Astrocyte (in vitro differentiated cells and primary cell): ENCODE results near the gene COL9A3. TPM values are rescaled to one million over a fixed set of nuclear protein-coding genes. Genes with fewer than 3 reads are reported as not detected.

Experiments used
- DNase-seq: peaks from one replicate; pipeline ENCODE4 v3.0.0-alpha.2; 2010; ENCODE audit warnings: low read depth
- FAIRE-seq: peaks from 2 replicates; lab custom pipeline; 2011; peaks lifted over from hg19 to GRCh38; lab: Jason Lieb, UNC
- H2AFZ ChIP-seq: 2 replicates; pipeline ENCODE4 v1.6.0; 2012; ENCODE audit warnings: low read depth, low read length, inconsistent platforms
- H3K27ac ChIP-seq: 2 replicates; pipeline ENCODE4 v1.5.1; 2011; ENCODE audit warnings: low read depth, low read length, inconsistent platforms
- H3K27me3 ChIP-seq: 2 replicates; pipeline ENCODE4 v1.6.0; 2011; ENCODE audit warnings: low read length, inconsistent platforms; ENCODE audit not compliant: insufficient read depth
- H3K36me3 ChIP-seq: 2 replicates; pipeline ENCODE4 v1.5.1; 2011; ENCODE audit warnings: low read length, inconsistent platforms; ENCODE audit not compliant: insufficient read depth
- H3K4me1 ChIP-seq: 2 replicates; pipeline ENCODE4 v1.5.1; 2011; ENCODE audit warnings: low read length, inconsistent platforms; ENCODE audit not compliant: insufficient read depth
- H3K4me2 ChIP-seq: 2 replicates; pipeline ENCODE4 v1.6.0; 2012; ENCODE audit warnings: low read length, inconsistent platforms
- H3K4me3 ChIP-seq: 2 replicates; pipeline ENCODE4 v1.5.1; 2011; ENCODE audit warnings: low read depth, mild to moderate bottlenecking, low read length, inconsistent platforms; ENCODE audit not compliant: insufficient read depth
- H3K79me2 ChIP-seq: 2 replicates; pipeline ENCODE4 v1.6.0; 2012; ENCODE audit warnings: mild to moderate bottlenecking, low read length, inconsistent platforms; ENCODE audit not compliant: insufficient read depth
- H3K9ac ChIP-seq: 2 replicates; pipeline ENCODE4 v1.6.0; 2012; ENCODE audit warnings: mild to moderate bottlenecking, low read length, inconsistent platforms
- H3K9me3 ChIP-seq: 2 replicates; pipeline ENCODE4 v1.5.1; 2012; ENCODE audit warnings: low read depth, mild to moderate bottlenecking, low read length, inconsistent platforms; ENCODE audit not compliant: insufficient read depth
- H4K20me1 ChIP-seq: 2 replicates; pipeline ENCODE4 v1.6.0; 2012; ENCODE audit warnings: low read length, inconsistent platforms; ENCODE audit not compliant: insufficient read depth
- H3K27ac Mint-ChIP-seq: one replicate; pipeline ENCODE4 v1.8.0; 2021; ENCODE audit warnings: mild to moderate bottlenecking, mixed read lengths; ENCODE audit not compliant: unreplicated experiment
- H3K27me3 Mint-ChIP-seq: one replicate; pipeline ENCODE4 v1.8.0; 2021; ENCODE audit warnings: low read depth, mixed read lengths; ENCODE audit not compliant: unreplicated experiment
- H3K36me3 Mint-ChIP-seq: one replicate; pipeline ENCODE4 v1.8.0; 2021; ENCODE audit warnings: low read depth, mixed read lengths; ENCODE audit not compliant: unreplicated experiment
- H3K4me1 Mint-ChIP-seq: one replicate; pipeline ENCODE4 v1.8.0; 2021; ENCODE audit warnings: low read depth, mixed read lengths; ENCODE audit not compliant: unreplicated experiment
- H3K4me3 Mint-ChIP-seq: one replicate; pipeline ENCODE4 v1.8.0; 2021; ENCODE audit warnings: mild to moderate bottlenecking, moderate library complexity, mixed read lengths; ENCODE audit not compliant: unreplicated experiment
- H3K9me3 Mint-ChIP-seq: one replicate; pipeline ENCODE4 v1.8.0; 2021; ENCODE audit warnings: mild to moderate bottlenecking, mixed read lengths; ENCODE audit not compliant: unreplicated experiment
- CTCF ChIP-seq: IDR thresholded peaks from 2 replicates; pipeline ENCODE4 v1.5.1; 2011; ENCODE audit warnings: low read depth, mild to moderate bottlenecking, inconsistent platforms, low read length, moderate library complexity; ENCODE audit not compliant: insufficient read depth
- EZH2 ChIP-seq: IDR thresholded peaks from 2 replicates; pipeline ENCODE4 v1.6.1; 2012; ENCODE audit warnings: mild to moderate bottlenecking, low read length, inconsistent platforms; ENCODE audit not compliant: insufficient read depth
- total RNA-seq: library from RNA; stranded (reverse); gene quantifications from 2 replicates; pipeline ENCODE4 v1.2.1, GENCODE V29; 2021

COL9A3 gene
- total RNA-seq, 1 donor from 2014 or later: 43.0 TPM

DNA sequence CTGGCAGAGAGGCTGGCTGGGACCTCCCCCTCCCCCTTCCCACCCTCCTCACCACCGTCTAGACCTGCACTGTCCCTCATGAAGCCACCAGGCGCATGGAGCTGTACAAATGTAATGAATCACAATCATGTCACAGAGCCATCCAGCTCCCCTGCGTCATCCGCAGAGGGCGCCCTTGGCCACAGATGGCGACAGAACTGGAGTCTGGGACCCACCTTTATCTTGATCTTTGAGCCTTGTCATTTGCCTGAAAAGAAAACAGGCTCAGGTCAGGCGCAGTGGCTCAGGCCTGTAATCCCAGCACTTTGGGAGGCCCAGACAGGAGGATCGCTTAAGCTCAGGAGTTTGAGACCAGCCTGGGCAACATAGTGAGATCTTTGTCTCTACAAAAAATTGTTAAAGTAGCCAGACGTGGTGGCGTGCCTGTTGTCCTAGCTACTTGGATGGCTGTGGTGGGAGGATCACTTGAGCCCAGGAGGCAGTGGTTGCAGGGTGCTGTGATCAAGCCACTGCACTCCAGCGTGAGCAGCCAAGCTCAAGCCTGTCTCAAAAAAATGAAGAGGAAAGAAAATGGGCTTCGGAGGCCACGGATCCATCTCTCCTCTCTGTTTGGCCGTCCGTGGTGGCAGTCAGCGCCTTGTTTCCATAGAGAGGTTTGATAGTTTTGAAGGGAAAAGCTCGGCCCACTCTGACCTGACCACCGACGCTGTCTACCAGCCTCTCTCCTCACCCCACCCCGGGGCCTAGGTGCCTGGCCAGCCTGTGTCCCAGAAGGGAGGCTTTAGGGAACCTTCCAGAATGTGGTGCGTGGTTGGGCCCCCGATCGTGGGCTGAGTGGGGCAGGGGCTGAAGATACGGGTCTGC lies 6.2 kb downstream of the COL9A3 start:
- Histone ChIP-seq H2AFZ (no peak overlapping the region), H3K4me1 (peaks cover 24% of the 10 kb centered on the region), H3K9me3 (no peaks in the 10 kb centered on the region), H3K36me3 (no peaks in the 10 kb centered on the region), H3K4me3 (no peak overlapping the region), H3K27me3 (no peaks in the 10 kb centered on the region), H3K79me2 (no peaks in the 10 kb centered on the region), H3K27ac (no peak overlapping the region), H3K4me2 (peak overlapping the region; percentile 22), H3K9ac (no peak overlapping the region), H4K20me1 (no peaks in the 10 kb centered on the region)
- DNase-seq: no peak
- TF ChIP-seq EZH2 (no peak), CTCF (peak; percentile 12)
- peak overlapping the region; percentile 27 for H3K4me3 Mint-ChIP-seq
- H3K27me3 Mint-ChIP-seq: peaks cover 2% of the 10 kb centered on the region
- peaks cover 10% of the 10 kb centered on the region for H3K4me1 Mint-ChIP-seq
- peak overlapping the region; percentile 41 for H3K27ac Mint-ChIP-seq
- no peaks in the 10 kb centered on the region for H3K9me3 Mint-ChIP-seq
- H3K36me3 Mint-ChIP-seq: no peaks in the 10 kb centered on the region
- no peak for FAIRE-seq

GRCh38 chr20:62823688-62824475 lies 7.0 kb downstream of the COL9A3 start:
- TF ChIP-seq CTCF (no peak), EZH2 (no peak)
- no peak overlapping the region for H3K9ac ChIP-seq
- no peaks in the 10 kb centered on the region for H3K36me3 Mint-ChIP-seq
- no peaks in the 10 kb centered on the region for H3K79me2 ChIP-seq
- no peak overlapping the region for H3K4me3 Mint-ChIP-seq
- H3K27ac ChIP-seq: no peak overlapping the region
- FAIRE-seq: no peak
- H2AFZ ChIP-seq: no peak overlapping the region
- no peak overlapping the region for H3K27ac Mint-ChIP-seq
- H3K4me3 ChIP-seq: no peak overlapping the region
- H3K9me3 Mint-ChIP-seq: no peaks in the 10 kb centered on the region
- H3K4me1 Mint-ChIP-seq: peaks cover 7% of the 10 kb centered on the region
- no peak for DNase-seq
- peaks cover 2% of the 10 kb centered on the region for H3K27me3 Mint-ChIP-seq
- no peaks in the 10 kb centered on the region for H4K20me1 ChIP-seq
- peaks cover 17% of the 10 kb centered on the region for H3K4me1 ChIP-seq
- H3K4me2 ChIP-seq: peak overlapping the region; percentile 83
- H3K36me3 ChIP-seq: no peaks in the 10 kb centered on the region
- H3K9me3 ChIP-seq: no peaks in the 10 kb centered on the region
- no peaks in the 10 kb centered on the region for H3K27me3 ChIP-seq
